Measurements from ENCODE around the gene MARK2.

GRCh38 chr11:63911440-63911839 is 72.5 kb downstream of the MARK2 start:
- no peak for TF ChIP-seq POU6F1 (CRISPR knock-in tag; IDR thresholded peaks at IDR 0.05; ENCODE audit: borderline replicate concordance, low read depth)
- no peak for TF ChIP-seq ZFP30 (CRISPR knock-in tag; IDR thresholded peaks at IDR 0.05)
- TF ChIP-seq RARB (CRISPR knock-in tag; IDR thresholded peaks at IDR 0.05) = no peak
